Activated CD8-positive, alpha-beta memory T cell treated with anti-CD3 and anti-CD28 coated beads, Interleukin-2, amount 50 U/mL, for 48 hours (primary cell): ENCODE data around the gene THRSP.
A peak's percentile ranks its signal among the peaks of the same experiment; 100 is the strongest.
"Not testable (repeated sequence)": the region's sequence is repeated elsewhere in the genome, so short reads cannot be mapped to it uniquely, and the experiment has no call there.

Source experiments
- DNase-seq: peaks from one replicate; pipeline ENCODE4 v3.0.0-alpha.2; 2020

Gene THRSP

DNA sequence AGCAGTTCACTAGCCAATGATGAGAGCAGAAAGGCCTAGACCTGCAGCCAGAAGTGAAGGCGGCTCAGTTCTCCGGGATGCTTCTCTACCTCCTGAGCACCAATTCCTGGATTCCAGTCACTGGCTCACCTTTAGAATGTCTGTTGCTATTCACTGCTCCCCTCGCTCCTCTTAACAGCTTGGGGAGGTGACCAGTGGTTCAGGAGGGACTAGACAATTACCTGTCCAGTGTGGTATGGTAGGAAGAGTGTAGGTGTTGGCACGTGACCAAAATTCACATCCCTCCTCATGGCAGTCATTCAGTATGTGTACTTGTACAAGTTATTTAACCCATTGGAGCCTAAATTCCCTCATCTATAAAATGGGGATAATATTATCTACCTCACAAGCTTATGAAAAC lies 4.0 kb downstream of the THRSP start:
- no peak for DNase-seq

DNA sequence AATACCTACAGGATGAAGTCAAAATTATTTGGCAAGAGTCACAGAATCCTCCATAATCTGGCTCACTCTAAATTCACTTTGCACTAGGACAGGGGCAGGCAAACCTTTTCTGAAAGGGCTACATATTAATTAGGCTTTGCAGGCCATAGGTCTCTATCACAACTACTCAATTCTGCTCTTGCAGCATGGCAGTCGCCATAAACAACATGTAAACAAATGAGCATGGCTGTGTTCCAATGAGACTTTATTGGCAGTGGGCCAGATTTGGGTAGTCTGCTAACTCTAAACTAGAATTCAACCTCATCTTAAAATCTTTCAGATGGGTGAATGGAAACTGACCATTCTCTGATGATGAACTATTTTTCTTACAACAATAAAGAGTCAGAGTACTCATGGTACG lies 5.8 kb downstream of the THRSP start:
- no peak for DNase-seq

DNA sequence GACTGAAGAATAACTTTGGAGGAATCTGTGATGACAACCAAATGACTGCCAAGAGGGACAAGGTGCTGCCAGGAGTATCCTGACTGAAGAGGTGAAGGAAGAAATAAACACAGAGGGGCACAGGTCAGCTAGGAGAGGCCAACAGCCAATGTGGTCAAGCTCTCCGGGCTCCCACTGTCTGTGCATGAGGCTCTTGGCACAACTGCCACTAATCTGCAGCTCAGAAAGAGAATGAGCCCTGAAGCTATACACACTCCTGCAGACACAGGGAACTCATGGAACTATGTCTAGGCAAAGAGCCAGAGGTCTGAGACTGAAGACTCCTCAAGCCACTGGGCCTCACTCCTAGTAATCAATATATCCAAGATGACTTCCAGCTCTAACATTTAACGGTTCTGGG lies 7.0 kb downstream of the THRSP start:
- no peak for DNase-seq

DNA sequence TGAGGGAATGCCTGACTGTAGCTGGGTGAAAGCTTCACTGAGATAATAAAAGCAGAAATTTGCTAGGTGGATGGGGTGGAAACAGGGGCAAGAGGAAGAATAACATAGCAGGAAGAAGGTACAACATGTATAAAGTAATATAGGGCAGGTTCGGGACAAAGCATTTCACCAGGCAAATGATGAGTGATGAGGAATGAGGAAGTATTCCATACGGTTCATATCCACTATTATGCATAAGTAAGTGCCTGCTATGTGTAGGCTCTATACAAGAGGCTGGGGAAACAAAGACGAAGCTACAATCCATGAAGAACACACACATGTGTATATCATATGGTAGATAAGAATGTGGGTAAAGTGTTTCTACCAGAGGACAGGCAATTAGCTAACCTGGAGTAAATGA lies 8.1 kb downstream of the THRSP start:
- DNase-seq = no peak

DNA sequence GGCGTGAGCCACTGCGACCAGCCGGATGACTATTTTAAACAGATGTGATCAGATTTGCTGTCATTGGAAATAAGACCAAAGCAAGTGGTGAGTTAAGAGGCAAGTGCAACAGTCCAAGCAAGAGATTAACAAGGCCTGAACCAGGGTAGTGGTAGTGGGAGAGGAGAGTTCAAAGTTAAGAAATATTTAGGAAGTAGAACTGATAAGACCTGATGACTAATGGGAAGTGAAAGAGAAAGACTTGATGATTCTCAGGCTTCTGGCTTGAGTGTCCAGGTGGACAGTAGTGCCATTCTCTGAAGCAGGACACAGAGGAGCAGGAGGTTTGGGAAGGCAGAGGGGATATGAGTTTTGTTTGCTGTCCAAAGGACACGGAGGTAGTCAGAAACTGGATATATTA lies 8.8 kb downstream of the THRSP start:
- no peak for DNase-seq

DNA sequence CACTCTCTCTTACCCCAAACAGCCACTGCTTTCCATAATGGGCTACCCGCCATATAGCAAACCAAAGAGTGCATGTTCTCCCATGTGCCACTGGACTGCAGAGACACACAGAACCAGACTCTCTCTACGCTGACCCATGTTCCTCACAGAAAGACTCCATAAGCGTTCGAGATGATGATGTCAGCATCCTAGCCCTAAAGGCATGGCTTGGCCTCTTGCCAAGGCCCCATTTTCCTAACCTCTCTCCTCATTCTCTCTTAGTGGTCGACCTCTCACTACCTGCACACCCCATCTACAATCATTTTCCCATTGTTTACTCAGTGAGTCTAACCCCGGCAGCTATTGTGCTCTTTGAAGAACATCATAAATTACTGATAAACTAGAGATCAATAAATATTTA lies 11.1 kb downstream of the THRSP start:
- no peak for DNase-seq

DNA sequence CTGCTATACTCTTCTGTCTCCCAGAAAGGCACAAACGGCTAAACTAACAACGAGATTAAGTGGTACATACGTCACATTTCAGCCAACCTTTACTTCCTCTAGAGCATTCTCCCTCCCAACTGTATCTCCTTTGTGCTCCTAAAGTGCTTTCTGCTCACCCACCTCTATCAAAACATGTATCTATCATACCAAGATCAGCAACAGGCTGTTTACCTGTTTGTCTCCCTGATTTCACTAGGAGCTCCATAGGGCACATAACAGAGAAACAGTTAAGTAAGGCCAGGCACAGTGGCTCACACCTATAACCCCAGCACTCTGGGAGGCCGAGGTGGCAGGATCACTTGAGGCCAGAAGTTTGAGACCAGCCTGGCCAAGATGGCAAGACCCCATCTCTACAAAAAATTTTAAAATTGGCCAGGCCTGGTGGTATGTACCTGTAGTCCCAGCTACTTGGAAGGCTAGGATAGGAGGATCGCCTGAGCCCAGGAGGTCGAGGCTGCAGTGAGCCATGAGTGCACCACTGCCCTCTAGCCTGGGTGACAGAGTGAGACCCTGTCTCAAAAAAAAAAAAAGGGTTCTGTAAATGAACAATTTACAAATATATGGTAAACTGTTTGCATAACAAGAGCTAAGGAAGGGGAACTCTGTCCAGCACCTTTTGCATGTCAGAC lies 13.2 kb downstream of the THRSP start:
- no peak for DNase-seq

DNA sequence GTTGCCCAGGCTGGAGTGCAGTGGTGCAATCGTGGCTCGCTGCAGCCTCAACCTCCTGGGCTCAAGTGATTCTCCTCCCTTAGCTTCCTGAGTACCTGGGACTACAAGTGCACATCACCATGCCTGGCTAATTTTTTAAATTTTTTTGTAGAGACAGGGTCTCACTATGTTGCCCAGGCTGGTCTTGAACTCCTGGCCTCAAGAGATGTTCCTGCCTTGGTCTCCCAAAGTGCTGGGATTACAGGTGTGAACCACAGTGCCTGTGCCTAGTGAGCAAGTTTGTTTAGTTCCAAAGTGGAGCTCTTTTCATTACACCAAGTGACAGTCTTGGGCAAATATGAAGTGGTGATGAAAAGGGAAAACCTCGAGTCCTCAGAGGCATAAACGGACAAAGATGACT lies 13.9 kb downstream of the THRSP start:
- DNase-seq = not testable (repeated sequence)

DNA sequence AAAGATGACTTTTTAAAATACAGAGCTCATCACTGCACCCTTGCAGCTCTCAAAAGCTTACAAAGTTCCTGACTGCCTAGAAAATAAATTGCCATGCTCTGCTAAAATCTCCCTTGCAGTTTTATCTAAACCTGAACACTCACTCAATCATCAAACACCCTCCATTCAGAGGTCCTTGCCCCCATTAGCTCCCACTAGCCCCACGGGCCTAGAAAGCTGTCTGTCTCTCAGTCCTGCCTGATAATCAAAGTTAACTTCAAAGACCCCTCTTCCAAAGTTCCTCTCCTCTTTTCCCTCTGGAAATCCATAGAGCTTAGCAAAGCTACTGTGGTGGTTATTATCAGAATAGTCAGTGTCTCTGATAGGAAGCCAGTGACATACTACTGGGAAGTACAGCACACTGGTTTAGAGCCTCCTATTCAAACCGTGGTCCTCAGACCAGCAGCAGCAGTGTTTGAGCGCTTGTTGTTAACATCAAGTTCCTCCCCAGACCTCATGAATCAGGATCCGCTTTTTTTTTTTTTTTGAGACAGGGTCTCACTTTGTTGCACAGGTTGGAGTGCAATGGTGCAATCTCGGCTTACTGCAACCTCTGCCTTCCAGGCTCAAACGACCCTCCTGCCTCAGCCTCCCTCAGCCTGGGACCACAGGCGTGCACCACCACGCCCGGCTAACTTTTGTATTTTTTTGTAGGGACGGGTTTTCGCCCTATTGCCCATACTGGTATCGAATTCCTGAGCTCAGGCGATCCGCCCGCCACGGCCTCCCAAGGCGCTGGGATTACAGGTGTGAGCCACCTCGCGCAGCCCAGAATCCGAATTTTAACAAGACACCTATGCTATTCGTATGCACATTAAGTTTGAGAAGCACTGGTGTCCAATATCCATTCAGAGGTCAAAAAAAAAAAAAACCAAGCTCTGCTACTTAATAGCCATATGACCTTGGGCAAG lies 14.8 kb downstream of the THRSP start:
- no peak for DNase-seq

DNA sequence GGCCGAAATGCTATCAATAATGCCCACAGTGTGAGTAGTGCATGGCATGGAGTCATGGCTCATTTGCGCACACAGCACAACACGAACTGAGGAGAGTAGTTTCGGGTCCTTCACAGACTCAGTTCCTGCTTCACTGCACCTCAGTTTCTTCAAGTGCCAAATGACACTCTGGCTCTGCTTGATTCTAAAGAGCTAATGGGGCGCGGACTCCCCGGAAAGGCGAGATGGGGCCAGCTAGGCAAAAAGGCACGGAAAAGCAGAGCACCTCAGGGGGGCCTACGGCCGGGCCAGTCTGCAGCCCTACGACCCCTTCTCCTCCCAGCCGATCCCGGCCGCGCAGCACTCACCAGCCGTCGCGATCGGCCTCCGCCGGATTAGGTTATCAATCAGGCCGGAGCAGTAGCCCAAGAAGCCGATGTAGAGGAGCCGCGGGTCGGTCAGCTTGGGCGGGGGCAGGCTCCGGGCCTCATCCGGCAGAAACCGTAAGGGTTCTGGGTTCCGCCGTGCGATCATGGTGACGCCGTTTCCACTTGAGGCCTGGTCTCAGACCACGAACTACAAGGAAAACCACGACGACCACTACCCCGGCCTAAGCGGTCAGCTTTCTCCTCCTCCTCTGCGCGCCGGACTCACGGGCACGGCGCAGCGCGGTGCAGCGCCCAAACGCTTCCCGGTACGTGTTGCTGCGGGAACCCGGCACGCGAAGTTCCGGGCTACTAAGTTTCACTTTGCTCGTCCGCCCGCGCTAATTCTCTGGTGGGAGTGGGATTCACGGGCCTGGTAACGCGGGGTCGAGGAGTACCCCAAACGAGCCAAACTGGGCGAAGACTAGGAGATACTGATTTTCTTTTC lies 15.8 kb downstream of the THRSP start, which contains the start of gene NDUFC2:
TSS of gene NDUFC2 (minus strand) at position 631 of the 852 bp plus-strand sequence. CDS start at position 513, 118 bp downstream.
- DNase-seq = peak; percentile 88

DNA sequence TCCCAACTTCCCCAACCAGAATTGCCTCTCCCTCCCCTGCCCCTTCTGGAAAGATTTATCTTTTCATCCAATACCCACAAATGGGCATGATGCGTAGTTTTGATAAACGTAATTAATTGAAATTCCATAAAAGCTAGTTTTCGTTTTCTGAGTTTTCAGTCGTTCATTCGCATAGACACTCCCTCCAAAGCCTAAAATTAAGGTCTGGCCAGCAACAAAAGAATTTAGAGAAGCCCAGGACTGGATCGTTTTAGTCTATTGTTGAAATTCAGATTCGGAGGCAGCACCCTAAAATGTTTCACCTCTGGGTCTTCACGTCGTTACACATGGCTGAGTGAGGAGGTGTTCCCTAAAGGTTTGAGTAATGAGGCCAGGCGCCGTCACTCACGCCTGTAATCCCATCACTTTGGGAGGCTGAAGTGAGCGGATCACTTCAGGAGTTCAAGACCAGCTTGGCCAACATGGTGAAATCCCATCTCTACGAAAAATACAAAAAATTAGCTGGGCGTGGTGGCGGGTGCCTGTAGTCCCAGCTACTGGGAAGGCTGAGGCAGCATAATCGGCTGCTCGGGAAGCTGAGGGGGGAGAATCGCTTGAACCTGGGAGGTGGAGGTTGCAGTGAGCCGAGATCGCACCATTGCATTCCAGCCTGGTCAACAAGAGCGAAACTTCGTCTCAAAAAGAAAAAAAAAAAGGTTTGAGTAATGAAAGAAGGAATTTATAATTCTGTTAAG lies 16.6 kb downstream of the THRSP start:
- DNase-seq = no peak

DNA sequence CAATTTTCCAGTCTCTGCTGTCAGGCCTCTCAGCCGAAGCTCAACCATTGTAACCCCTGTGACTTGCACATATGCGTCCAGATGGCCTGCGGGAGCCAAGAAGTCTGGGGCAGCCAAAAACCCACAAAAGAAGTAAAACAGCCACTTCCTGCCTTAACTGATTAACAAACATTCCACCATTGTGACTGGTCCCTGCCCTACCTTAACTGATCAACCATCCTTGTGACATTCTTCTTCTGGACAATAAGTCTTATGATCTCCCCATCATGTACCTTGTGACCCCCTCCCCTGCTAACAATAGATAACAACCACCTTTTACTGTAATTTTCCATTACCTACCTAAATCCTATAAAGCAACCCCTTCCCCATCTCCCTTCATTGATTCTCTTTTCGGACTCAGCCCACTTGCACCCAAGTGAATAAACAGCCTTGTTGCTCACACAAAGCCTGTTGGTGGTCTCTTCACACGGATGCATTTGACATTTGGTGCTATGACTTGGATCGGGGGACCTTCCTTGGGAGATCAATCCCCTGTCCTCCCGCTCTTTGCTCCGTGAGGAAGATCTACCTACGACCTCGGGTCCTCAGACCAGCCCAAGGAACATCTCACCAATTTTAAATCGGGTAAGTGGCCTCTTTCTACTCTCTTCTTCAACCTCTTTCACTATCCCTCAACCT lies 17.3 kb downstream of the THRSP start:
- DNase-seq = no peak

DNA sequence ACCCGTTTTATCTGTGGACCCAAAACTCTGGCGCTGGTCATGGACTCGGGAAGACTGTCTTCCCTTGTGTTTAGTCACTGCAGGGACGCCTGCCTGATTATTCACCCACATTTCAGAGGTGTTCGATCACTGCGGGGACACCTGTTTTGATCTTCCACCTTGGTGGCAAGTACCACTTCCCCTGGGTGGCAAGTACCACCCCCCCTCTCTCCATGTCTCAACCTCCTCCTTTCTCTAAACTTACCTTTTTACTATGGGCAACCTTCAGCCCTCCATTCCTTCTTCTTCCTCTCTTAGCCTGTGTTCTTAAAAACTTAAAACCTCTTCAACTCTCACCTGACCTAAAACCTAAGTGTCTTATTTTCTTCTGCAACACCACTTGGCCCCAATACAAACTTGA lies 17.9 kb downstream of the THRSP start:
- DNase-seq = no peak

DNA sequence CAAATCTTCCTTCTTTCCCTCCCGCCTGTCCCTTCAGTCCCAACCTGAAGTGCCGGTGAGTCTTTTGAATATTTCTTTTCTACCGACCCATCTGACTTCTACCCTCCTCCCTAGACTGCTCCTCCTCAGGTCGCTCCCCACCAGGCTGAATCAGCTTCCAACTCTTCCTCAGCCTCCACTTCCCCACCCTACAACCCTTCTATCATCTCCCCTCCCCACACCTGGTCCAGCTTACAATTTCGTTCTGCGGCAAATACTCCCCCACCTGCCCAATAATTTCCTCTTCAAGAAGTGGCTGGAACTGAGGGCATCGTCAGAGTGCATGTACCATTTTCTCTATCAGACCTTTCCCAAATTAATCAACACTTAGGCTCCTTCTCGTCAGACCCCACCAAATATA lies 18.5 kb downstream of the THRSP start:
- no peak for DNase-seq

DNA sequence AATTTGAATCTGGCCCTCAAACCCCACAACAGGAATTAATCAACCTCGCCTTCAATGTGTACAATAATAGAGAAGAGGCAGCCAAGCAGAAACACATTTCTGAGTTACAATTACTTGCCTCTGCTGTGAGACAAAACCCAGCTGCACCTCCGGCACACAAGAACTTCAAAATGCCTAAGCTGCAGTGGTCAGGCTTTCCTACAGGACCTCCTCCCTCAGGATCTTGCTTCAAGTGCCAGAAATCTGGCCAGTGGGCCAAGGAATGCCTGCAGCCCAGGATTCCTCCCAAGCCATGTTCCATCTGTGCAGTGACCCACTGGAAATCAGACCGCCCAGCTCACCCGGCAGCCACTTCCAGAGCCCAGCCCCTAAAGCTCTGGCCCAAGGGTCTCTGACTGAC lies 19.4 kb downstream of the THRSP start:
- no peak for DNase-seq

DNA sequence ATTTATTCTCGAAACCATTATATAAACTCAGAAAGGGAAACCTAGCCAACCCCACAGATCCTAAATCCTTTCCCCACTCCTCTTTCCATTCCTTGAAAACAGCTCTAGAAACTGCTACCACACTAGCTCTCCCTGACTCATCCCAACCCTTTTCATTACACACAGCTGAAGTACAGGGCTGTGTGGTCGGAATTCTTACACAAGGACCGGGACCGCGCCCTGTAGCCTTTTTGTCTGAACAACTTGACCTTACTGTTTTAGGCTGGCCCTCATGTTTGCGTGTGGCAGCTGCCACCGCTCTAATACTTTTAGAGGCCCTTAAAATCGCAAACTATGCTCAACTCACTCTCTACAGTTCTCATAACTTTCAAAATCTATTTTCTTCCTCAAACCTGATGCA lies 20.8 kb downstream of the THRSP start:
- not testable (repeated sequence) for DNase-seq

DNA sequence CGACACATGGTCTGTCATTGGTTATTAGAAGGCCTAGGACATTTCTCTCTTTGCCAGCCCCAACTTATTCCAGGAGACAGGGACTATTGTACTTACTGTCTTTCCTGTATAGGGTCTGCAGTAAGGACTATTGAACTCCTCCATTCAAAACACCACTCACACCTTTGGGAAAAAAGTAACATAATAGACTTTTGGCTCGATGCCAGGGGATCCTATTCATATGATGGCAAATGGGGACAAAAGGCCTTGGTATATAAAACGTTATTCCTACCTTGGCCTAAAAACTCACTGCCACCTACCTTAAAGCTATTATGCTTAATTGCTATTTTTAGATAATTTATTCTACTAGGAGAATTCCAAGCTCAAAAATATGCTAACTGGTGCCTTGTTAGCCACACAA lies 22.3 kb downstream of the THRSP start:
- no peak for DNase-seq

DNA sequence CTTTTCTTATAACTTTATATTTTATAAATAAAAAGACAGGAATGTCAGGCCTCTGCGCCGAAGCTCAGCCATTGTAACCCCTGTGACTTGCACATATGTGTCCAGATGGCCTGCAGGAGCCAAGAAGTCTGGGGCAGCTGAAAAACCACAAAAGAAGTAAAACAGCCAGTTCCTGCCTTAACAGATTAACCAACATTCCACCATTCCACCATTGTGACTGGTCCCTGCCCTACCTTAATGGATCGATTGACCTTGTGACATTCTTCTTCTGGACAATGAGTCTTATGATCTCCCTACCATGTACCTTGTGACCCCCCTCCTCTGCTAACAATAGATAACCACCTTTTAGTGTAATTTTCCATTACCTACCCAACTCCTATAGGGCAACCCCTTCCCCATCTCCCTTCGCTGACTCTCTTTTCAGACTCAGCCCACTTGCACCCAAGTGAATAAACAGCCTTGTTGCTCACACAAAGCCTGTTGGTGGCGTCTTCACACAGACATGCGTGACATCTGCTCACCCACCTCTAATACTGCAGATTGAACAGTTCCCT lies 22.9 kb downstream of the THRSP start:
- not testable (repeated sequence) for DNase-seq

DNA sequence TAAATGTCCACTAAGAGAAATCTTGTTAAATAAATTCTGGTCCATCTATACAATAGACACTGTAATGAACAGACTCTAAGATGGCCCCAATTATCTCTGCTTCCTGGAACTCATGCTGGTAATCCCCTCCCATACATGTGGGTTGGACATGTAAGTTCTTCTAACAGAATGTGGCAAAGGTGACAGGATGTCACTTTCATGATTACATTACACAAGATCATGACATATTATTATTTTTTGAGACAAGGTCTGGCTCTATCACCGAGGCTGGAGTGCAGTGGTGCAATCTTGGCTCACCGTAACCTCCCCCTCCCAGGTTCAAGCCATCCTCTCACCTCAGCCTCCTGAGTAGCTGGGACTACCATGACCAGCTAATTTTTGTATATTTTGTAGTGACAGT lies 30.6 kb downstream of the THRSP start:
- DNase-seq = no peak

DNA sequence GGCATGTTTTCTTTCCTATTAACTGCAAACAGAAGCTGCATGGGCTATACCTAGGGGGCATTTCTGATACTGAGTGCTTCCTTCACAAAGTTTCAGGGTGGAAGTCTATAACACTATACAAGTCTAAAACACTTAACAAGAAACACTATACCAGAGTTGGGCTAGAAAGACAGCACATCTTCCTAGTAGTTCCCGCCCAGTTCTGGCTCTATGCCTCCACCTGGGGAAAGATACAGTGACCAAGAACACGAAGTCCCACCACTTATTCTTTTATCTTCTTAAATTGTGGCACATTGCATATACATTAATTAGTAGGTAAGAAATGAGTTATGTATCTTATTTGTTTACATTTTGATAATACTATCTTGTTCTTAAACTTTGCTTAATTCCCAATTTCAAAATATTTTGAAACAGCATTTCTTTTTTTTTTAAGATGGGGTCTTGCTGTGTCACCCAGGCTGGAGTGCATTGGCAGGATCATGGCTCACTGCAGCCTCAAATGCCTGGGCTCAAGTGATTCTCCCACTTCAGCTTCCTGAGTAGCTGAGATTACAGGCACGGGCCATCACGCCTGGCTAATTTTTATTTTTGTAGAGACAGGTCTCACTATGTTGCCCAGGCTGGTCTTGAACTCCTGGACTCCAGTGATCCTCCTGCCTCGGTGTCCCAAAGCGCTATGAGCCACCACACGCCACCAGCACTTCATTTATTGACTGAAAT lies 34.2 kb downstream of the THRSP start:
- DNase-seq = no peak

DNA sequence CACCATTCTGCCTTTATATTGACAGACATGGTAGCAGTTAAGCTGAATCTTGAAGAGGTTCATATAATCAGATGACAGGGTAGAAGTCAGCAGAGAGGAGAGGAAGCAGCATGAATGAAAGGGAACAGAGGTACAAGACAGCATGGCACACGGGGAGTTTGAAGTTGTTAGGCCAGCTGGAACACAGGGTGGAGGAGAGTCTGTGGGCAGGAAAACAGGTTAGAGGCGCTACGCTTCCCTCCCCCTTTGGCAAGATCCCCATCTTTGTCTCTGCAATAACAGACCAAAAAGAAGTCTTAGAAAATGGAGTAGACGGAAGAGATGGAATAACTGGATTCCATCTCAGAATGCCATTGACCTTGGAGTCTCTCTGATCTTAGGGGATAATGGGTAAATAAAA lies 36.0 kb downstream of the THRSP start:
- no peak for DNase-seq
